HepG2 (cell line): ENCODE data around the gene WDR93.

Experiments used
- CENPT ChIP-seq: sonication (generic); formaldehyde crosslinking; IDR thresholded peaks from 2 replicates; pipeline ENCODE4 v1.8.0; 2022; ENCODE audit warnings: low read depth, mild to moderate bottlenecking, moderate library complexity, missing genetic modification reagents
- CTCF ChIP-seq: sonication (generic); formaldehyde crosslinking; IDR thresholded peaks from 2 replicates; pipeline ENCODE4 v1.5.0; 2020; ENCODE audit warnings: mild to moderate bottlenecking, missing genetic modification reagents, moderate library complexity
- FOXM1 ChIP-seq: sonication (generic); formaldehyde crosslinking; IDR thresholded peaks from 2 replicates; pipeline ENCODE4 v1.5.0; 2020; ENCODE audit warnings: missing genetic modification reagents
- JUN ChIP-seq: sonication (generic); formaldehyde crosslinking; IDR thresholded peaks from 2 replicates; pipeline ENCODE4 v1.4.0; 2020; ENCODE audit warnings: mild to moderate bottlenecking, missing genetic modification reagents
- KDM4B ChIP-seq: sonication (generic); formaldehyde crosslinking; IDR thresholded peaks from 2 replicates; pipeline ENCODE4 v1.4.0; 2020; ENCODE audit warnings: missing genetic modification reagents
- KLF11 ChIP-seq: IDR thresholded peaks from 2 replicates; pipeline ENCODE4 v1.6.1; 2016; ENCODE audit warnings: missing compliant biosample characterization
- MAX ChIP-seq: IDR thresholded peaks from 2 replicates; pipeline ENCODE4 v1.6.1; 2012; ENCODE audit warnings: inconsistent platforms
- MBD4 ChIP-seq: IDR thresholded peaks from 2 replicates; pipeline ENCODE4 v1.6.1; 2012; ENCODE audit warnings: low read length, inconsistent platforms, borderline replicate concordance
- PITX1 ChIP-seq: sonication (generic); formaldehyde crosslinking; IDR thresholded peaks from 2 replicates; pipeline ENCODE4 v1.5.1; 2020; ENCODE audit warnings: mild to moderate bottlenecking, missing genetic modification reagents
- RAD21 ChIP-seq: fragments of 450-650 bp; formaldehyde crosslinking; IDR thresholded peaks from 2 replicates; pipeline ENCODE4 v1.5.0; 2020; ENCODE audit warnings: mild to moderate bottlenecking
- RBAK ChIP-seq: sonication (generic); formaldehyde crosslinking; IDR thresholded peaks from 2 replicates; pipeline ENCODE4 v1.5.1; 2020; ENCODE audit warnings: mild to moderate bottlenecking, missing genetic modification reagents
- TF ChIP-seq, protein P1 (sequence below): sonication (generic); formaldehyde crosslinking; IDR thresholded peaks from 2 replicates; pipeline ENCODE4 v1.5.0; 2020; ENCODE audit warnings: missing genetic modification reagents

- TF ChIP-seq CTCF (no peak), KDM4B (CRISPR knock-in tag) (no peak), MBD4 (no peak), PITX1 (CRISPR knock-in tag) (no peak), KLF11 (CRISPR knock-in tag) (no peak), JUN (CRISPR knock-in tag) (no peak), RAD21 (no peak), MAX (no peak), FOXM1 (no peak), CENPT (CRISPR knock-in tag) (no peak), RBAK (no peak)
- TF ChIP-seq, protein P1, sequence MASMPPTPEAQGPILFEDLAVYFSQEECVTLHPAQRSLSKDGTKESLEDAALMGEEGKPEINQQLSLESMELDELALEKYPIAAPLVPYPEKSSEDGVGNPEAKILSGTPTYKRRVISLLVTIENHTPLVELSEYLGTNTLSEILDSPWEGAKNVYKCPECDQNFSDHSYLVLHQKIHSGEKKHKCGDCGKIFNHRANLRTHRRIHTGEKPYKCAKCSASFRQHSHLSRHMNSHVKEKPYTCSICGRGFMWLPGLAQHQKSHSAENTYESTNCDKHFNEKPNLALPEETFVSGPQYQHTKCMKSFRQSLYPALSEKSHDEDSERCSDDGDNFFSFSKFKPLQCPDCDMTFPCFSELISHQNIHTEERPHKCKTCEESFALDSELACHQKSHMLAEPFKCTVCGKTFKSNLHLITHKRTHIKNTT (CRISPR knock-in tag), result no peak
Observed at GRCh38 chr15:89648106-89649012, 42.3 kb upstream of the WDR93 start.
